ENCODE results near the gene SBDS.

DNA sequence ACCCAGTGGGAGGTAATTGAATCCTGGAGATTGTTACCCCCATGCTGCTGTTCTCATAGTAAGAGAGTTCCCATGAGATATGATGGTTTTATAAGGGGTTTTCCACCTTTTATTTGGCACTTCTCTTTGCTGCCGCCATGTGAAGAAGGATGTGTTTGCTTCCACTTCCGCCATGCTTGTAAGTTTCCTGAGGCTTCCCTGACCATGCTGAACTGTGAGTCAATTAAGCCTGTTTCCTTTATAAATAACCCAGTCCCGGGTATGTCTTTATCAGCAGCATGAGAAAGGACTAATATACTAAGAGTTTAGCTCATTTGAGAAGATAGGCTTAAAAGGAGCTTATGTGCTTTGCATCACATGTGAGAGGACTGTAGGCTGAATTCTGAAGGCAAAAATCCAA lies 45.1 kb downstream of the SBDS start:
- TF ChIP-seq CTCF (IDR thresholded peaks at IDR 0.05) (no peak), POLR2A (IDR thresholded peaks at IDR 0.05) (no peak)
